ENCODE results near the gene KCTD14.
A peak's percentile ranks its signal among the peaks of the same experiment; 100 is the strongest.
"Not testable (repeated sequence)": the region's sequence is repeated elsewhere in the genome, so short reads cannot be mapped to it uniquely, and the experiment has no call there.

The KCTD14 gene

GRCh38 chr11:78045851-78046485 is 22.9 kb upstream of the KCTD14 start:
- peak; percentile 87 for DNase-seq

GRCh38 chr11:78044706-78045105 is 21.6 kb upstream of the KCTD14 start:
- no peak for DNase-seq

- no peak for DNase-seq
Observed at GRCh38 chr11:78041843-78042440, 18.9 kb upstream of the KCTD14 start.

- not testable (repeated sequence) for DNase-seq
Observed at GRCh38 chr11:78041380-78041719, 18.3 kb upstream of the KCTD14 start.

GRCh38 chr11:78040691-78041379 is 17.8 kb upstream of the KCTD14 start:
- no peak for DNase-seq

GRCh38 chr11:78039919-78040671 is 17.0 kb upstream of the KCTD14 start:
- DNase-seq = peak; percentile 54

- DNase-seq = no peak
Observed at GRCh38 chr11:78039391-78039918, 16.4 kb upstream of the KCTD14 start.

GRCh38 chr11:78038697-78039313 is 15.7 kb upstream of the KCTD14 start:
- no peak for DNase-seq

GRCh38 chr11:78037825-78038620 is 14.9 kb upstream of the KCTD14 start:
- DNase-seq = no peak

- no peak for DNase-seq
Observed at GRCh38 chr11:78037056-78037455, 14.0 kb upstream of the KCTD14 start.

GRCh38 chr11:78036313-78036712 is 13.2 kb upstream of the KCTD14 start:
- no peak for DNase-seq

GRCh38 chr11:78034623-78035022 is 11.5 kb upstream of the KCTD14 start:
- no peak for DNase-seq

- no peak for DNase-seq
Observed at GRCh38 chr11:78033040-78033439, 10.0 kb upstream of the KCTD14 start.

GRCh38 chr11:78032090-78032489 is 9.0 kb upstream of the KCTD14 start:
- no peak for DNase-seq

GRCh38 chr11:78031629-78032028 is 8.6 kb upstream of the KCTD14 start:
- DNase-seq = no peak

- DNase-seq = no peak
Observed at GRCh38 chr11:78030429-78031325, 7.6 kb upstream of the KCTD14 start.

- DNase-seq = not testable (repeated sequence)
Observed at GRCh38 chr11:78028423-78028822, 5.3 kb upstream of the KCTD14 start.

GRCh38 chr11:78027759-78028158 is 4.7 kb upstream of the KCTD14 start:
- DNase-seq = no peak

GRCh38 chr11:78025378-78025777 is 2.3 kb upstream of the KCTD14 start:
- no peak for DNase-seq

- DNase-seq = no peak
Observed at GRCh38 chr11:78023426-78023825, 350 bp upstream of the KCTD14 start.

- DNase-seq = no peak
Observed at GRCh38 chr11:78021611-78022010, 1.5 kb downstream of the KCTD14 start.

Measured in activated CD4-positive, CD25-positive, alpha-beta regulatory T cell treated with anti-CD3 and anti-CD28 coated beads, Interleukin-2, amount 50 U/mL, for 72 hours (primary cell).